Activated T-helper 1 cell treated with Interleukin-2 at 50 U/mL for 16 hours (primary cell): ENCODE data around the gene PRKCE.
A peak's percentile ranks its signal among the peaks of the same experiment; 100 is the strongest.

Source experiments
- DNase-seq: peaks from one replicate; pipeline ENCODE4 v3.0.0-alpha.2; 2020; ENCODE audit warnings: low read depth

PRKCE gene

GRCh38 chr2:45651415-45652089, at the start of gene PRKCE:
Gene PRKCE (plus strand): TSS chr2:45651675.
- peak; percentile 32 for DNase-seq

DNA sequence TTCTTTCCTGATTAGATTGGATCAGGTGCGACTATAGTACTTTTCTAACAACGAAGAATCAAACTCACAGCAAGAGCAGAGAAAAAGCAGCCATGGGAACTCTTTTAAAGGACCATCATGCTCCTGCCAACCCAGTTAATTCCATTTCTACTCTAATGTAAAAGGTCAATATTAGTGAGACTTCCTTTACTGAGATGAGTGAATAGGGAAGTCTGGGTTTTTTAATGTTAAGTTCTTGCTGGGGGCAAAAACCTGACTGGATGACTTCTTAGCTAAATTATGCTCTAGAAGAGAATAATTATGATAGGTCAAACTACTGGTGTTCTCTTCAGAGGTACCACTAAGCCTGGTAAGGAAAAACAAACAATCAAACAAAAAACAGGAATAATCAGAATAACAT, 48.9 kb upstream of the PRKCE start:
- no peak for DNase-seq

GRCh38 chr2:45605116-45605515, 46.4 kb upstream of the PRKCE start:
- no peak for DNase-seq

DNA sequence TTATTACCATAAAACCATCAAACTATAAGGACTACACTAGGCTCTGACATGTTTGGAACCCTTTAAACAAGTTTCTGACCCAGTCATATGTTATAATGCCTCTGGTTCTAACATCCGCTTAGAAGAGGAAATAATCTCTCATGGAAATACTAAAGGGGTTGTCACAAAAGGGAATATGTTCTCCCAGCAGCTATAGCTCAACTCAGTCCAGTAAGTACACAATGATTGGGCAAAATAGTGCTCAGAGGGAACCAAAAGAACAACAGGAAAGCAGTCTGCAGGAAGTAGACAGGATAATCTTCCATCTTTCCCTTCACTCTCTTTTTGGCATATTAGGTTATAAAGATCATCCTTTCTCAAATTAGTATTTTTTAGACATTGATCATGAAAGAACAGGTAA, 44.7 kb upstream of the PRKCE start:
- DNase-seq: no peak

GRCh38 chr2:45607701-45608100, 43.8 kb upstream of the PRKCE start:
- DNase-seq: no peak

DNA sequence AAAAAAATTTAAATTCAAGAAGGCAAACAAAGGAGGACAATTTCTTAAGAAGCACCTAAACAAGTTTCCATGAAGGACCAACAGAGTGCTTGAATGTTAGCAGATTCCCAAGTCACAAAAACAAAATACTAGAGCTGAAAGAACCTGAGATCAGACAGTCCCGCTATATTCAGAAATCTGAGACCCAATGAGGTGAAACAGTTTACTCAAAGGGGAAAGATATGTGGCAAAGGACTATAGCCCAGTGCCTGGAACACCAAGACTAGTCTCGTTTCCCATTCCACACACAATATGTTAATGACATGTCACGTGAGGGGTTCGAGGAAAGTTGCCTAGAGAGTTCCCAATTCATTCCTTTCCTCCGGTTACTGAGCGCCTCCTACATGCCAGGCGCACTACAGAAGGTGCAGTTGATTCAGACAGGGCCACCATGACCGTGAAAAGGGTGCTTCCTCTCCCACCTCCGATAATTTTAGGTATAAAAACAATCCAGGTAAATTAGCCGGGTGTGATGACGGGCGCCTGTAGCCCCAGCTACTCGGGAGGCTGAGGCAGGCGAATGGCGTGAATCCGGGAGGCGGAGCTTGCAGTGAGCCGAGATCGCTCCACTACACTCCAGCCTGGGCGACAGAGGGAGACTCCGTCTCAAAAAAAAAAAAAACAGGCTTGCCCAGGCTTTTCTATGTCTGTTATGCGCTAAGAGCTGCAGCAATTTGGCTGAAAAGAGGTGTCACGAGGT, 41.0 kb upstream of the PRKCE start:
- DNase-seq: peak; percentile 15

DNA sequence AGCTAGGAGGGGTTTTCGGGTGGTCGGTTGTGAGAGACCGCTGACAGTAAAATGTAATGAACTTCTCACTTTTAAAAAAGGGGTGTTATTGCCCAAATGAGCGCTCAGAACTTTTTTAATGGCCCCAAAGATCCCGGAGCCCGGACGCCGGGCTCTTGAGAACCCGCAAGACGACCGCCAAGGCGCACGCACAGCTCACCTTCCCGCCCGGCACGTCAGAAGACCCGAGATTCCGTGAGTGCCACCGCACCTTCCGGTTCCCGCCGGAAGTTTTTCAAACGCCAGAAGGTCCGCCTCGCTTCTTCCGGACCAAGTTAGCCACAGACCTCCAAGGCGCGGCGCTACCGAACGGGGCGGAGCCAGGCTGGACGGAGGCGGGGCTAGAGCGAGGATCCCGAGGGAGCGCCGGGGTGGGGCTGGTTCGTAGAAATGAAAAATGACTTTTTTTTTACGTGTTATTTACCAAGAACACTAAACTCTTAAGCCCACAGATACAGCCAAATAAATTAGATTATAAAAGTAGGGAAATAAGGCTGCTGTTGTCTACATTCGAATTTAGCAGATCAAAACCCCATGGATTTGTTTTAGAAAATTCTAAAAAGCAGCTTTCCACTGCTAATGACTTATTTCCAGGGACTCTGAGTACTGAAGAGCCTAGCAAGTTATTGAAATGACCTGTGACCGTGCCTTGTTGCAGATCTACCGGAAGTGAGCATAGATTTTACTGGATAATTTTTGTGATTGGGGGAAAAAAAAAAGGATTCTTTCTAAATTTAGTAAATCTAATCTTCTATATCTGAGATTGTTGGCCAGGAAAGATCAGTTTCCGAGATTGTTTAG, 40.2 kb upstream of the PRKCE start, which contains the start of gene SRBD1:
Gene SRBD1, minus strand, starts transcription at position 248 of the 840 bp plus-strand sequence. CDS start 5,826 bp downstream, outside the sequence.
- DNase-seq: peak; percentile 71

- no peak for DNase-seq
These were observed 39.2 kb upstream of the PRKCE start for GRCh38 chr2:45612285-45612684.

GRCh38 chr2:45612731-45613130, 38.7 kb upstream of the PRKCE start:
- no peak for DNase-seq

GRCh38 chr2:45614330-45614729, 37.1 kb upstream of the PRKCE start:
- DNase-seq: no peak

DNA sequence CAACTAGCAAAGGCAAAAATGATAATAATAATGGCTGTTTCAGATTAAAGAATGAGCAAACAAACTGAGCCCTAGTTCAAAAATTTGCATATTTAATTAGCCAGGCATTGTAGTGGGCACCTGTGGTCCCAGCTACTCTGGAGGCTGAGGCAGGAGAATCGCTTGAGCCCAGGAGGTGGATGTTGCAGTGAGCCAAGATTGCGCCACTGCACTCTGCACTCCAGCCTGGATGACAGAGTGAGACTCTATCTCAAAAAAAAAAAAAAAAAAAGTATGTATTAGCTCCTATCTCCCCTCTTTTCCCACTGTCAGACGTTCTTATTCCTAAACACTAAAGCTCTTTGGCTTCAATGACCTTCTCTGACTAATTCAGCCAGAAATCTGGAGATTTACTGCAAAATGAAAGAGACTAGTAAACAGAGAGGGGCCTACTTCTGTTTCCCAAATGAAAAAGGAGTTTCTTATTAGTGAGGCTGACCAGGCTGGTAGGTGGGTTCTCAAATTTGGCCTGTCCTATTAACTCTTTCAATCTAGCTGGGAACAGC, 36.5 kb upstream of the PRKCE start:
- no peak for DNase-seq

DNA sequence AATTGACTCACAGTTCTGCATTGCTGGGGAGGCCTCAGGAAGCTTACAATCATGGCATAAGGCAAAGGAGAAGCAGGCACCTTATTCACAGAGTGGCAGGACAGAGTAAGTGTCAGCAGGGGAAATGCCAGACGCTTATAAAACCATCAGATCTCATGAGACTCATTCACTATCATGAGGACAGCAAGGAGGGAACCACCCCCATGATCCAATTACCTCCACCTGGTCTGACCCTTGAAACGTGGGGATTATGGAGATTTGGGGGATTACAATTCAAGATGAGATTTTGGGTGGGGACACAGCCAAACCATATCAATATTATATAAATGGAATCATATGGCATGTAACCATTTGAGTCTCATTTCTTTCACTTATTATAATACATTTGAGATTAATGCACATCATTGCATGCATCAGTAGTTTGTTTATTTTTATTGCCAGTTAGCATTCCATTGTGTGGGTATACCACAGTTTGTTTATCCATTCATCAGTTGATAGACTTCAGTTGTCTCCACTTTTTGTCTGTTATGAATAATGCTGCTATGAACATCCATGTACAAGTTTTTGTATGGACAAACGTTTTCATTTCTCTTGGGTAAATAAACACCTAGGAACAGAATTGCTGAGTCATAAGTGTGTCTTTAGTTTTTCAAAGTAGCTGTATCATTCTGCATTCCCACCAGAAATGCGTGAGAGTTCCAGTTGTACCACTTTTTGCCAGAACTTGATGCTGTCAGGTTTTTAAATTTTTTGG, 34.6 kb upstream of the PRKCE start:
- DNase-seq: no peak

GRCh38 chr2:45617496-45617895, 34.0 kb upstream of the PRKCE start:
- no peak for DNase-seq

- no peak for DNase-seq
These were observed 29.0 kb upstream of the PRKCE start for GRCh38 chr2:45622336-45623075.

DNA sequence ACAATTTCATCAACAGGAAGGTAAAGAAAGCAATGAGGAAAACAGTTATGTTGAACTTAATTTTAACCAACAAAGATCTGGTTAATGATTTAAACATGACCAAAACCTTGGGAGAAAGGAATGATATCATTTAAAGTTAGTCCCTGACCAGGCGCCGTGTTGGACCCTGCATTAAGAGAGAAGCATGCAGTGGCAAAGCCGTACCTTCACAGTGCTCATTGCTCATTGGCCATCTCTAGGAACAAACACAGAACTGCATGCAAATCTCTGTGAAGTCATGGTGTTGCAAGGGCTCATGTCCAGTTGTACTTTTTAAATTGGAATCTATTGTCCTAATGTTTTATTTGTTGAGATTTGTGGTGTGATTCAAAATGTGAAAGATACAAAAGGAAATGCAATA, 28.4 kb upstream of the PRKCE start:
- DNase-seq: no peak

DNA sequence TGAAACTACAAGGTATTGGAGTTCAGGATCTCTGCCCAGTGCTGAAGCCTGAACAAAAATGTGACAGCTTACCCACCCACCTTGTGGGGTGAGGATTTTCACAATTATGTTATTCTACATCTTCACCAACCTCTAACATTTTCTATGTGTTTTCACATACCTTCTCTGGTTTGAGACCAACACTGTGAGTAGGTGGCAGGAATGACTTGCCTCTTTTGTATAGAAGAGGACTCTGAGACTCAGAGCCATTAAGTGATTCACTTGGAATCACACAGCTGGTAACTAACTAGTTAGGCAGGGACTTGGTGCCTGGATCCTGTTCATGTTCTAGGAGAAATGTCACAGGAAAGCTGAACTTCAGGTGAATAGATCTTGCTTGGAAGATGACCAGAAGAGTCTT, 25.7 kb upstream of the PRKCE start:
- DNase-seq: no peak

GRCh38 chr2:45626387-45627221, 24.9 kb upstream of the PRKCE start:
- no peak for DNase-seq

GRCh38 chr2:45627911-45628310, 23.6 kb upstream of the PRKCE start:
- DNase-seq: no peak

DNA sequence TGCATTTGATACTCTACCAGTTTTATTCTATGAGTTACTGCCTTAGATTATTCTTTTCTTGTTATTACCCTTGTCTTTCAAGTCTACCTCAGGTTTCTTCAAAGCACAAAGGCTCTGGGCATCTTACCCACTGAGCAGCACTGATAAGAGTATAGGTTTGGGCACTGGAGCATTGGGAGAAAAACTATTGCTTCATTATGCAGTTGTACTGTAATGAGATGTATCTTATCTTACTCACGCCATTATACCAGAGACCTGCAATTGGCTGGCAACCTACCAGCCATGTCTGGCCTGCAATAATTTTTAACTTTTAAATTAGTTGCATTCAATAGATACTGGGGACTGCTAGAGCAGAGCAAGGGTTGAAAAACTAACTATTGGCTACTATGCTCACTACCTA, 21.5 kb upstream of the PRKCE start:
- DNase-seq: no peak

GRCh38 chr2:45631319-45631718, 20.2 kb upstream of the PRKCE start:
- DNase-seq: no peak
